GM19240 (cell line): ENCODE data around the gene LPIN1.

Experiments used
- DNase-seq: peaks from one replicate; pipeline ENCODE4 v3.0.0; 2011; ENCODE audit warnings: low spot score; ENCODE audit not compliant: insufficient read length

LPIN1 gene, protein sequence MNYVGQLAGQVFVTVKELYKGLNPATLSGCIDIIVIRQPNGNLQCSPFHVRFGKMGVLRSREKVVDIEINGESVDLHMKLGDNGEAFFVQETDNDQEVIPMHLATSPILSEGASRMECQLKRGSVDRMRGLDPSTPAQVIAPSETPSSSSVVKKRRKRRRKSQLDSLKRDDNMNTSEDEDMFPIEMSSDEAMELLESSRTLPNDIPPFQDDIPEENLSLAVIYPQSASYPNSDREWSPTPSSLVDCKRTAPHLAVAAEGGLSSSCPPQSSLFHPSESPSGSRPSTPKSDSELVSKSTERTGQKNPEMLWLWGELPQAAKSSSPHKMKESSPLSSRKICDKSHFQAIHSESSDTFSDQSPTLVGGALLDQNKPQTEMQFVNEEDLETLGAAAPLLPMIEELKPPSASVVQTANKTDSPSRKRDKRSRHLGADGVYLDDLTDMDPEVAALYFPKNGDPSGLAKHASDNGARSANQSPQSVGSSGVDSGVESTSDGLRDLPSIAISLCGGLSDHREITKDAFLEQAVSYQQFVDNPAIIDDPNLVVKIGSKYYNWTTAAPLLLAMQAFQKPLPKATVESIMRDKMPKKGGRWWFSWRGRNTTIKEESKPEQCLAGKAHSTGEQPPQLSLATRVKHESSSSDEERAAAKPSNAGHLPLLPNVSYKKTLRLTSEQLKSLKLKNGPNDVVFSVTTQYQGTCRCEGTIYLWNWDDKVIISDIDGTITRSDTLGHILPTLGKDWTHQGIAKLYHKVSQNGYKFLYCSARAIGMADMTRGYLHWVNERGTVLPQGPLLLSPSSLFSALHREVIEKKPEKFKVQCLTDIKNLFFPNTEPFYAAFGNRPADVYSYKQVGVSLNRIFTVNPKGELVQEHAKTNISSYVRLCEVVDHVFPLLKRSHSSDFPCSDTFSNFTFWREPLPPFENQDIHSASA

GRCh38 chr2:11746376-11746806, at the start of gene LPIN1:
LPIN1 (plus strand) TSS chr2:11746632; CDS start chr2:11765542, 18,910 bp downstream.
- peak; percentile 53 for DNase-seq

GRCh38 chr2:11696736-11697102, 49.7 kb upstream of the LPIN1 start:
- DNase-seq = no peak

- no peak for DNase-seq
Measured at GRCh38 chr2:11697103-11697871, 49.1 kb upstream of the LPIN1 start.

DNA sequence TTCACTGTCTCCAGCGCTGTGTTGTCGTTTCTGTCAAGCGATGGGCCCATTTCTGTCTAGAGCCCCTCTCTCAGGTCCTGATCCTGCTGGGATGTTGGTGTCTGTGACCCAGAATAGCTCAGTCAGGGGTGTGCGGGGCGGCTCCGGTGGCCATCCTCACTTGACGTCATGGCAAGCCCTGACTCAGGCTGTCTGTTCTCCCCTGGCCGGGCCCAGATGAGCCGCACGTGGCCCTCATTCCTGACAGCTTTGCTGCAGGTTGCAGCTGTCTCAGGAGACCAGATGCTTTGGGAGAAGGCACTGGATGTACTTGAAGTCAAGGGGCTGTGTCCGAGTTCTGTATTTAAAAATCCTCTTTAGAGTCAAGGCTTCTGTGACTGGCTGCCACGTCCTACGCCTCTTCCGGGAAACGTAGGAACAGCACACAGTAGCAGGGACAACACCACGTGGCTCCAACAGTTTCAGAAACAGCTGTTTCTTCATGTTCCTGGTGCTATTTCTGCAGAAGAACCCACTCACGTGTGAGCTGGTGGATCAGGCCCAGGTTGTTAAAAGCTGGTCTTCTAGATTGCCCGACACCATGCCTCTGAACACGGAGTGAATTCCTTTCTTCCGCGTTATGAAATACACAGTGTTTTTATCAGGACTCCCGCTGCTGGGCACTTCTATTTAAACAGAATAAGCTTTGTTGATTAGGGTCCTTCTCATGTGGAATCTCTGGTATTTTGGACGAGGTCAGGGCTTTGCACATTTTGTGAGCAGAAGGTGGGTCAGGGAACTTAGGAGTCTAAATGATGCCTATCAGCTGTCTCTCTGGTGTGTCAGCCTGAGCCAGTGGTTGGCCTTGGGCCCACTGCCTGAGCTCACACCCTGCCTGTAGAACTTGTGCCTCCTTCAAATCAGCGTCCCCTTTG, 48.2 kb upstream of the LPIN1 start:
- no peak for DNase-seq

DNA sequence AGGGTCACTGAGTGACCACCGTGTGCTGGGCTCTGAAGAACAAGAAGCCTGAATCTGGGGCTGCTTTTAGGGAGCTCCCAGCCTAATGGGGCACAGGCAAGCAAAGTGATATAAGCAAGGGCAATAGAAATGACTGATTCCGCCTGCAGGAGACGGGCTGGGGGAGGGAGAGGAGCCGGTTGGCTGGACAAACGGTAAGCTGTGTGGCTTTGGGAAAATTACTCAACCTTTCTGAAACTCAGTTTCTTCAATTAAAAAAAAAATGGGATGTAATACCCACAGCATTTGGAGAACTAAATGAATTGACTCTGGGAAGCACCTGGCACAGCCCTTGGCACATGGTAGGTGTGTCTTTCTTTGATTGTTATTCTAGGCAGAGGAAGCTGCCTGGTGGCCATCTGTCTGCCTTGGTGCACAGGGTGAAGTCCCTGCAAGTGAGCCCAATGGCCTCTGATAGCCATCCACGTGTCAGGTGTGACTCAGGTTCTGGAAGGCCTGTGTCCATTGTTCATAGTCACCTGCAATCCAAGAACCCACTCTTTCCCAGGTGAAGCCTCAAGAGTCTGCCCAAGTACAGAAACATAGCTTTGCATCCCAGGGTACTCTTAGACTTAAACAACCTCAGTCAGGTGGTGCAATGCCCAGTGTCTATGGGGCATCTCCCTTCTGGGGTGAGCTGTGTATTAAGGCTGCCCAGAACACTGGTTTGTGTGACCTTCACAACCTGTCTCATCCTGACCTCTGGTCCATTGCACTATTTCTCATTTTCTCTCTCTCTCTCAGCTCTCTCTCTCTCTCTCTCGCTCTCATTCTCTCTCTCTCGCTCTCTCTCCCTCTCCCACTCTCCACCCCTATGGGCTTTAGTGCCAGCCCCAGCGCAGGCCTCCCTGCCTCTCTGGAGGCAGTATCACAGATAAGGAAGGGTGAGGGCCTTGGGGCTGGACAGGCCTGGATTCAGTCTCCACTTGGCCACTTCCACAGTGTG, 46.5 kb upstream of the LPIN1 start:
- no peak for DNase-seq

DNA sequence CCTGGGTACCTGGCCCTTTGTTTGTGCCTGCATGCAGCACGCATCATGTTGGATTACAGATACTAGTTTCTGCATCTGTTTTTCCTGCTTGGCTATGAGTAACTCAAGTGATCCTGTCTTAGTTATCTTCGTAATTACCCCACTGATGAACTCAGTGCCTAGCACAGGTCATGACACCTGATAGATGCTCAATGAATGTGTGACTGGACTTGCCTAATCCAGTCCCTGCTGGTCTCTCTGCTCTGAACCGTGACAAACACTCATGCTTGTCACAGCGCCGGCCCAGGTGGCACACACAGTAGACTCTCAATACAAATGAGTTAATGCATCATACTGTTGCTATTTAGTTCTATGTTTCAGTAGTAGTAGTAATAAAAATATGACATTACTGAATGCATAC, 45.2 kb upstream of the LPIN1 start:
- DNase-seq = no peak

DNA sequence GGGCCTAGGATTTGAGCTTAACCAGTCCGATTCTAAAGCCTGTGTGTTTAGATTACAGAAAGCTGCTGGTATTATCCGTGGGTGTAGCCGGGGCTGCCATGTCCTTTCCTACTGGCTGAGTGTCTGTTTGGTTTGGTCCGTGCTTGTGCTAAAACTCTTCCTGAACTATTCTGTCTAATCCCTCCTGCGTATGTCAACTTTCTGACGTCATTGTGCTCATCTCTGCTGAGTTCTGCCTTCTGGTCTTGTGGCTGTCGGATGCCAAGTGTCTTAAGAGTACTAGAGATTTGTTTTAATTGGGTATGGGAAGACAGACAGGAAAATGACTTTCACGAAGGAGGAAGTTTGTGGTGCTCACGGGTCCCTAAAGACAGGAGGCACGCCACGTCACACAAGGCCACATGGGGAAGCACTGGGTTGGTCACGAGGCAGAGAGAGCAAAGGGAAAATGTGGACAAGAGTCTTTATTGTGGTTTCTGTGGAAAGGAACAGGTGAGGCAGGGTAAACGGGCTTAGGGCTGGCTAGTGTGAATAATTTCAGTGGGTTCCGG, 44.6 kb upstream of the LPIN1 start:
- DNase-seq = no peak

GRCh38 chr2:11702946-11703345, 43.5 kb upstream of the LPIN1 start:
- no peak for DNase-seq

GRCh38 chr2:11703700-11704099, 42.7 kb upstream of the LPIN1 start:
- DNase-seq = no peak

- no peak for DNase-seq
Measured at GRCh38 chr2:11705063-11705462, 41.4 kb upstream of the LPIN1 start.

DNA sequence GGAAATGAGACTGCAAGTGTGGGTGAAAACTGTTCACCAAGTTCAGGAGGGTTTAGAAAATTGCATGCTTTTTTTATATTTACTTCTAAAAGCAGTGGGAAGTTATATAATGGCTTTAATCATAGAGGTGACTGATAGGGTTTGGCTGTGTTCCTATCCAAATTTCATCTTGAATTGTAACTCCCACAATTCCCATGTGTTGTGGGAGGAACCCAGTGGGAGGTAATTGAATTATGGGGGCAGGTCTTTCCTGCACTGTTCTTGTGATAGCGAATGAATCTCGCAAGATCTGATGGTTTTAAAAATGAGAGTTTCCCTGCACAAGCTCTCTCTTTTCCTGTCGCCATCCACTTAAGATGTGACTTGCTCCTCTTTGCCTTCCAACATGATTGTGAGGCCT, 40.7 kb upstream of the LPIN1 start:
- no peak for DNase-seq

- no peak for DNase-seq
Measured at GRCh38 chr2:11708106-11708505, 38.3 kb upstream of the LPIN1 start.

DNA sequence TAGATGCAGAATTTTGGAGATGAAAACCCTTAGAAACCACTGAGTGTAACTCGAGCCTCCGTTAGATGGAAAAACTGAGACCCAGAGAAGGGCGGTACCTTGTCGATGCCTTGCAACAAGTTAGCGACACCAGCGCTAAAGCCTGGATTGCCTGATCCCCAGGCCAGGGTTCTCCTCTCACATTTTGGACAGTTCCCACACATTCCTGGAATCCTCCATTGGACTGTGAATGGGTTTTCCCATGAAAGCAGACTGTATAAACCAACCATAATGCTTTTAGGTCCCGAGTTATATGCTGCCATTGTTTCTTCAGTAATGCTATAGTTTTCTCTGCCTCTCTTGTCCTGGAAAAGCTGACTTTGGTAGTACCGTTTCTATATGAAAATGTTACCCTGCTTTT, 37.1 kb upstream of the LPIN1 start:
- DNase-seq = no peak

DNA sequence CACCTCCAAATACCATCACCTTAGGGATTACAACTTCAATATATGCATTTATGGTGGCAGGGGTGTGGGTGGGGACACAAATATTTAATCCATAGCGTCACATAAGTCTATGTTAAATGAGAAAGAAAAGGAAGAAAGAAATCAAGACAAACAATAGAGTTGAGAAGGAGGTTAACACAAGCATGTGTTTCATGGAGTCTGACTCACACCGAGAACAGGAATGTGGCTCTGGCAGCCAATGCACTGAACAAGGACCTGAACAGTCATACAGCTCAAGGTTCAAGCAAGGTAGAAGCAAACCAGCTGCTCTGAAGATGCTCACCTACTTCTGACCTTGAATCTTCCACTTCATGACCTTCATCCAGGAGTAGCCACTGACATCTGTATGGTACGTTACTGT, 36.2 kb upstream of the LPIN1 start:
- DNase-seq = no peak

DNA sequence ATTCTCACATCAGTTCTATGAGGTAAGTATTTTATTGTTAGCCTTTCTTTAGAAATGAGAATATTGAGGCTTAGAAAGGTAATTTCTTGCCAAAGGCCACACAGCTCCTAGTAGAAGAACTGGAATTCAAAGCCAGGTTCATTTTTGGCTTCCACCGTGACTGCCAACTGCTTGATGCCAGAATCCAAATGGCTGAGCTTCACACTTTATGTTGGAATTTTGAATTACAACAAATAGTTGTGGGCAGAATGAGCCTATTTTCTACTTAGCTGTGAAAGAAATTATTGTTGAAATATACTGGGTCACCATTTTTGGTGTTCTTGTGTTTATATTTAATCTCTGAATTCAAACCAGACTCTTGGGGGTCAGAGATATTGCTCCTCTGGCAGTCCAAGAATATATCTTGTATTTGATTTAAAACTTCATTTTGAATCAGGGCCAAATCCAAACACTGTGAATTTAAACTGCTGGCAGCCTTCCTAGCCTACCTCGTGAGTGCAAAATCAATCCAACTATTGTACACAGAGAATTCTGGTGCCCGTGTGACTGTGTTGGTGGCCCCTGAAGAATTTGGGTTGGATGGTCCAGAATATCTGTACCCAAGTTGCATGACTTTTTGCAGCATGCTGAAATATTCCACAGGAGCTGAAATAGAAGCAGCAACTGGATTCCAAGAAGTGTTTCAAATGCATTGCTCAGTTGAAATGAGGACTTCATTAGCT, 35.6 kb upstream of the LPIN1 start:
- DNase-seq = no peak

- no peak for DNase-seq
Measured at GRCh38 chr2:11711354-11711716, 35.1 kb upstream of the LPIN1 start.

- DNase-seq = no peak
Measured at GRCh38 chr2:11711751-11712150, 34.7 kb upstream of the LPIN1 start.

DNA sequence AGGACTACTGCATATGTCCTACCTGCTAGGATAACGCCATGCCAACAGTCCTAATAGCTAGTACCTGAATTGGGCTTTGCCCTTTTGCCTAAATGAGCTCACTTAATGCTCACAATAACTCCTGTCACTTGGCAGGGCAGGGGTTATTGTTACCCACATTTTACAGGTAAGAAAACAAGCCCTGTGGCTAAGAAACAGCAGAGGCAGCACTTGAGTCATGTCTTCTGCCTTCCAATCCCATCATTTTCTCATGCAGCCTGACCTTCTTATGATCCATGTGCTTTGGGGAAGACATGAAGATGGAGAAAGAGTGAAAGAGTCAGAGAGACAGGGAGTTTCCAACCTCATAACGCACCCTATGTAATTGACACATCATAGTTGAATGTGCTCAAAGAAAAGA, 33.6 kb upstream of the LPIN1 start:
- no peak for DNase-seq

DNA sequence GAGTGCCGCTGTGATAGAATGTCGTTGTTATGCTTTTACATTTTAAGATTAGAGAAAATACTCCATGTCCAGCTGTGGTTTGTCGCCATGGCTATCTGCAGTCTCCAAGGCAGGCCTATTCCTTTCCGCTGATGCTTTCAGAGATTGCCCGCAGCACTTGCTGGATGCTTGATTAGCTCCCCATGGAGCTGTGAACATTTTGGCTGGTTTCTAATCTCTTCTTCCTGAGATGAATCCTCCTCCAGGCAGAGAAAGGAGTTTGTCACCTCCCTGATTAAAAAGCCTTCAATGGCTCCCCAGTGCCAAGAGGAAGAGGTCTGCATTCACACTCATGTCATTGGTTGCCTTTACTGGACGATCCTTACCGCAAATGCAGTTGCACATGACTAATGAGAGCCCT, 32.6 kb upstream of the LPIN1 start:
- DNase-seq = no peak
